IPS DF 19.7 (cell line): ENCODE results near the gene ACAD10.

Experiments
- DNase-seq: peaks from one replicate; pipeline ENCODE4 v3.0.0-alpha.2; 2013; ENCODE audit warnings: low read depth, low spot score

The ACAD10 gene

GRCh38 chr12:111776836-111777344 lies 91.0 kb downstream of the ACAD10 start:
- no peak for DNase-seq

- DNase-seq, result no peak
These were observed 91.6 kb downstream of the ACAD10 start for GRCh38 chr12:111777345-111778045.

GRCh38 chr12:111780166-111780565 lies 94.3 kb downstream of the ACAD10 start:
- DNase-seq, result no peak

GRCh38 chr12:111780615-111781014 lies 94.8 kb downstream of the ACAD10 start:
- DNase-seq, result no peak

- no peak for DNase-seq
These were observed 95.3 kb downstream of the ACAD10 start for GRCh38 chr12:111781085-111781658.

GRCh38 chr12:111783046-111783445 lies 97.2 kb downstream of the ACAD10 start:
- no peak for DNase-seq

- DNase-seq, result no peak
These were observed 99.1 kb downstream of the ACAD10 start for GRCh38 chr12:111784953-111785352.

GRCh38 chr12:111785651-111786050 lies 99.8 kb downstream of the ACAD10 start:
- DNase-seq, result no peak

- DNase-seq, result no peak
These were observed 102.4 kb downstream of the ACAD10 start for GRCh38 chr12:111788178-111788654.

- no peak for DNase-seq
These were observed 103.9 kb downstream of the ACAD10 start for GRCh38 chr12:111789779-111790178.

- no peak for DNase-seq
These were observed 105.7 kb downstream of the ACAD10 start for GRCh38 chr12:111791507-111791906.

GRCh38 chr12:111792155-111792855 lies 106.5 kb downstream of the ACAD10 start:
- DNase-seq, result no peak

- no peak for DNase-seq
These were observed 107.0 kb downstream of the ACAD10 start for GRCh38 chr12:111792856-111793235.

GRCh38 chr12:111798182-111798581 lies 112.3 kb downstream of the ACAD10 start:
- DNase-seq, result no peak

GRCh38 chr12:111799758-111800157 lies 113.9 kb downstream of the ACAD10 start:
- DNase-seq, result no peak

- DNase-seq, result no peak
These were observed 117.3 kb downstream of the ACAD10 start for GRCh38 chr12:111803038-111803626.

GRCh38 chr12:111803851-111804250 lies 118.0 kb downstream of the ACAD10 start:
- DNase-seq, result no peak

GRCh38 chr12:111806304-111806703 lies 120.5 kb downstream of the ACAD10 start:
- no peak for DNase-seq
